Dermis microvascular lymphatic vessel endothelial cell (primary cell): ENCODE results near the gene CSNK2A1. TPM values are rescaled to one million over a fixed set of nuclear protein-coding genes. Genes with fewer than 3 reads are reported as not detected.
"Not testable (repeated sequence)": the region's sequence is repeated elsewhere in the genome, so short reads cannot be mapped to it uniquely, and the experiment has no call there.

Experiments
- DNase-seq, 2 donors: peaks; one replicate each; pipeline versions ENCODE4 v3.0.0 to v3.0.0-alpha.2; 2010; ENCODE audit warnings: low read depth in 2 of 2
- total RNA-seq: library from RNA; depleted of rRNA; stranded (reverse); fragments of >200 nt; gene quantifications from 2 replicates; pipeline ENCODE4 v1.2.1, GENCODE V29; 2014

The CSNK2A1 gene
- total RNA-seq, 1 donor from 2014 or later, result 76.4 TPM

DNA sequence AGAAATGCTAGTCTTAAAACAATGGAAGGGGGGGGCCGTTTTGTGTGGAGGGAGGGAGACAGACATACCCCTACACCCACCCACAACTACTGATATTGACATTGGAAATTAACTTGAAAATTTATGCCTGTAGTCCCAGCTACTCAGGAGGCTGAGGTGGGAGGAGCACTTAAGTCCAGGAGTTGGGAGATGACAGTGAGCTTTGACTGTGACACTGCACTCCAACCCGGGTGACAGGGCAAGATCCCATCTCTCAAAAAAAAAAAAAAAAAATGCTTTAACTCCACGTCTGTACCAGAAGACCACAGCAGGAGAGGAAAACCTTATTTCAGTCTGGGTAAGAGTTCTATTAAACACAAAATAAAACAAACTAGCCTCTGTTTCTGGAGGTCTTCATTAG, 83.4 kb downstream of the CSNK2A1 start:
- DNase-seq, result no peak

- peak in 1 of 2 donors; percentile 49 for DNase-seq
Measured at GRCh38 chr20:458776-459175, 84.8 kb downstream of the CSNK2A1 start.

DNA sequence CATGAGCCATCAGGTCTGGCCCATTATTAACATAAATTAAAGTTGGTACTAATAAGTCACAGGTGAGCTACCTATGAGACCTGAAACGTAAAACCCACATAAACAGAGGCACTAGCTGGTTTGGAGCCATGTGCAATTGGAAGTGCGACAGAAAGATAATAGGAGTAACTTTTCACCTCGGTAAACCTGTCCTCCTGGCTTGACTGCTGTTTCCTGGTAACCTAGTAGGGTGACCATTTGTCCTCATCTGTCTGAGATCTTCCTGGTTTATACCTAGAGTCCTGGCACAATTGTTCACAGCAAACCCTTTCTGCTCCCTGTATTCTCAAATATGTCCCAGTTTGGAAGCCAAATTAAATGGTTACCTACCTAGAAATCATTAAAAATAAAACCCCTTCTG, 88.6 kb downstream of the CSNK2A1 start:
- DNase-seq, result no peak

- DNase-seq, result not testable (repeated sequence)
Measured at GRCh38 chr20:452021-452420, 91.6 kb downstream of the CSNK2A1 start.

- DNase-seq, result peak in 1 of 2 donors; percentile 13
Measured at GRCh38 chr20:445514-446336, 97.9 kb downstream of the CSNK2A1 start.

- peak in 1 of 2 donors; percentile 78 for DNase-seq
Measured at GRCh38 chr20:444862-445426, 98.6 kb downstream of the CSNK2A1 start.

GRCh38 chr20:444117-444516, 99.5 kb downstream of the CSNK2A1 start:
- DNase-seq, result no peak

- DNase-seq, result no peak
Measured at GRCh38 chr20:443223-443775, 100.3 kb downstream of the CSNK2A1 start.

DNA sequence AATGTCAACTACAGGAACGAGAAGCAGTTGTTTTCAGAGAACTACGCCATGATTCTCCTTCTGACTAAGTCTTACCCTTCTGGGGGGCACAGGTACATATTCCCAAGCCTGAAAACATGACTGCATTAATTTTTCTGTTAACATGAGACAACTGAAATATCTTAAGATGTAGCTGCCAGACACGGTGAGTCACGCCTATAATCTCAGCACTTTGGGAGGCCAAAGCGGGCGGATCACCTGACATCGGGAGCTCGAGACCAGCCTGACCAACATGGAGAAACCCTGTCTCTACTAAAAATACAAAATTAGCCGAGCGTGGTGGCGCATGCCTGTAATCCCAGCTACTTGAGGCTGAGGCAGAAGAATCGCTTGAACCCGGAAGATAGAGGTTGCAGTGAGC, 103.0 kb downstream of the CSNK2A1 start:
- no peak for DNase-seq

DNA sequence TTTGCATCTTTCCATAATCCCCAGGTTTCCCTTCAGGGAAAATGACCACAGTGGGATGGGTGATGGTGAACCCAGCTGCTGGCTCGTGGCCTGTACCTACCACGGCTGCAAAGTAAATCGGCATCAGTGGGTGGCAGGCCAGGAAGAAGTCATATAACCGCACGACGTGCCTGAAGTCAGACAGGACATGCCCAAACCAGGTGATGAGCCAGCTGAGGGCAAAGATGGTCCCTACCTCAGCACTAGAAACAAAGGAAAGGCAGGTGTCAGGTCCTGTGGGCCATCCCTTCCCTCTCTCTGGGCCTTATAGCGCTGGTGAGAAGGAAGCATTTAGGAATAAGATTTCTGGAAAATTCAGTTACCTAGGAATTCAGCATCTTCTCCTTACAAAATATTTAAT, 103.4 kb downstream of the CSNK2A1 start:
- DNase-seq, result no peak

GRCh38 chr20:438571-439469, 104.8 kb downstream of the CSNK2A1 start:
- DNase-seq, result peak in 1 of 2 donors; percentile 41

GRCh38 chr20:437787-438486, 105.7 kb downstream of the CSNK2A1 start:
- DNase-seq, result no peak

DNA sequence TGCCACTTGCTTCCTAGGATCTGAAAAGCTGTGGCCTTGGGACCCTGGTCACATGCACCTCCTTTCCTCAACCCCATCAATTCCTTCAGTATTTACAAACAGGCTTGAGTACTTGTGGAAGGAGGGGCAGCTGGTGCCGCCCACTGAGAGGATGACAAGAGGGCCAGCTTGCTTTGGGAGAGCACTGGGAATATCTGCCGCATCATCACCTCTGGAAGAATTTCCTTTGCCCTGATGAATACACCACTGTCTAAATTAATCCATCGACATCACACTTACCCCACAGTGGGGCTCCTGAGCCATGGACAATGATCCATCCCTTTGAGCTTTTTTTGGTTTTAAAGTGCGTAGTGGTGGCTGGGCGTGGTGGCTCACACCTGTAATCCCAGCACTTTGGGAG, 107.1 kb downstream of the CSNK2A1 start:
- no peak for DNase-seq

- no peak for DNase-seq
Measured at GRCh38 chr20:435558-435957, 108.0 kb downstream of the CSNK2A1 start.

DNA sequence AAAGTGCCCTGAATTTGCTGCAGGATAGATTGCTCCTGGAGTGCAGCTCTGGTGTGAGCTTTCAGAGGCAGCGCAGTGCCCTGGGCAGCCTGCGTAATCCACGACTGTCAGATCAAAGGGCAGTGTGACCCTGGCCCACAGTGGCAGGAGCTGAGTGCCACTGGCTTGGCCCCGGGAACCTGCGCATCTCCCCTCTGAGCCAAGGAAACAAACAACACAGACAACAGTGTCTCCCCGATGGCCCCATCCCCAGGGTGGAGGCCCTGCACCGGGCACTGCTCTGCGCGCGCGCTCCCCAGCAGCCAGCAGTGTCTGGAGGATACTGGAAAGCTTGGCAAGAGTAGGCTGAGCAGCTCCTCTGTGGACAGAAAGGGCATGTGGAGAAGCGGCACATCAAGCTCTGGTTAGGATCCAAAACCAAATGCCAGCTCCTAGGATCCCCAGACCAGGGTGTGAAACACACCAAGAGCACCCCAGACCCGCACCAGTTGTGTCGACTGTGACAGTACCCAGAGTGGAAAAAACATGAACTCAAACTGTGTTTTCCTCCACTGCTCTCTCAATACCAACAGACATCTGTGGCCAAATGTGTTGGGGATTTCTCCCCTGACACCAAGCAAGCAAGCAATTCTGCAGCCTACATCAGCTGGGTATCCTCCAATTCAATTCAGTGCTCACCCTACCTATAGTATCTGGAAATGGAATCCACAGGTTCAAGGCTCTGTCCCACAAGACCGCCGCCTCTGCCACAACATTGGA, 108.8 kb downstream of the CSNK2A1 start:
- DNase-seq, result no peak

- DNase-seq, result no peak
Measured at GRCh38 chr20:434221-434620, 109.4 kb downstream of the CSNK2A1 start.

- DNase-seq, result no peak
Measured at GRCh38 chr20:433300-433975, 110.2 kb downstream of the CSNK2A1 start.

DNA sequence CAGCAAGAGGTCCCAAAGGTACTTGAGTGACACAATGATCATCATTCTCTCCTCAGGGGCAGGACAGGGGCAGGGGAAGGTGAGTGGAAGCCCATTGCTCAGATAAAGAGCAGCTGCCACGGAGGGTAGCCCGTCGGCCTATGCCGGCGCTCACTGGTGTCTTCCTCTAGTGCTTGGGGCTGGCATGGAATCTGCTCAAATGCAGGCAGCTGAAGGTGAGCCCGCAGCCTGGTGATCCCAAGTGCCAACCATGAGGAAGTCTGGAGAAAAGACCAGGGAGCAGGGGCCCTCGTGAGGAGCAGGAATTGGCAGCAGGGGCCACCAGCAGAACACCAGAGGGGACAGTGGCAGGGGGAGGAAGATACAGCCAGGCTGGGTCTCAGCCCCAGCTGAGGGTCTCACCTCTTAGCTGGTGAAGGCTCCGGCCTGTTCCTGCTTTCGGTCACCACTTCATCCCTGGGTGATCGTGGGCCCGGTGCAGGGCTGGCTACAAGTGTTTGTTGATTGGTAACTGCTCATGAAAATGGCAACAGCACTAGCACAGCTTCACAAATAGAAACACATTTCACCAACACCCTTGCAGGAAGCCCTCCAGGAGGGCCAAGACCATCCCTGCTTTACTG, 110.8 kb downstream of the CSNK2A1 start:
- no peak for DNase-seq

- DNase-seq, result no peak
Measured at GRCh38 chr20:432208-432607, 111.4 kb downstream of the CSNK2A1 start.
